GM12878 (cell line): ENCODE results near the gene CFAP99. TPM values are rescaled to one million over a fixed set of nuclear protein-coding genes. Genes with fewer than 3 reads are reported as not detected.

Experiments
- ATAC-seq: fragments of 200-7000 bp; cut with Tn5 transposase; 3 replicates; pipeline ENCODE4 v1.9.1; 2020; ENCODE audit warnings: mild to moderate bottlenecking, moderate library complexity
- BruUV-seq: library from RNA; stranded (reverse); fragments of 400-500 nt; replicated peaks from 2 replicates; lab custom pipeline; 2021; lab: Mats Ljungman, UMichigan
- CTCF ChIA-PET: fragments of 300-600 bp; sonication (Branson Sonifier 250); formaldehyde crosslinking; extraction: SDS; loops from one replicate; lab custom pipeline; 2021; ENCODE audit warnings: inconsistent platforms; lab: Yijun Ruan, JAX
- POLR2A ChIA-PET: fragments of 350-600 bp; formaldehyde crosslinking; extraction: SDS; loops from one replicate; lab custom pipeline; 2021; ENCODE audit warnings: inconsistent platforms; lab: Charles Lee
- RAD21 ChIA-PET: fragments of 300-600 bp; sonication (Branson Sonifier 250); formaldehyde crosslinking; loops from one replicate; lab custom pipeline; 2023; ENCODE audit warnings: antibody characterized with exemption; ENCODE audit not compliant: unreplicated experiment; lab: Charles Lee
- SMC1A ChIA-PET: fragments of 300-600 bp; sonication (Branson Sonifier 250); formaldehyde crosslinking; loops from one replicate; lab custom pipeline; 2023; ENCODE audit not compliant: unreplicated experiment, uncharacterized antibody; lab: Charles Lee
- DNase-seq: peaks from one replicate; pipeline ENCODE4 v3.0.0-alpha.2; 2011; ENCODE audit warnings: low read depth, low spot score
- FAIRE-seq: peaks from 3 replicates; lab custom pipeline; 2011; peaks lifted over from hg19 to GRCh38; lab: Jason Lieb, UNC
- H2AFZ ChIP-seq: 2 replicates; pipeline ENCODE4 v1.6.0; 2011; ENCODE audit warnings: low read depth, low read length, control low read depth; ENCODE audit not compliant: control insufficient read depth
- H3K27ac ChIP-seq: 2 replicates; pipeline ENCODE4 v1.5.1; 2011; ENCODE audit warnings: control low read depth; ENCODE audit not compliant: control insufficient read depth, insufficient read depth
- H3K27me3 ChIP-seq, 2 experiments: replicated peaks in 1 of 2; 2 replicates each; pipeline versions ENCODE4 v1.6.0 to v1.6.1; 2011; ENCODE audit warnings: low read length in 1 of 2; ENCODE audit not compliant: control insufficient read depth in 2 of 2, insufficient read depth in 2 of 2
- H3K36me3 ChIP-seq, 2 experiments: 2 replicates each; pipeline ENCODE4 v1.5.1; 2011; ENCODE audit warnings: low read length in 1 of 2; ENCODE audit not compliant: control insufficient read depth in 2 of 2, insufficient read depth in 2 of 2
- H3K4me1 ChIP-seq: 2 replicates; pipeline ENCODE4 v1.6.1; 2011; ENCODE audit warnings: mild to moderate bottlenecking, low read length, moderate library complexity, mixed read lengths; ENCODE audit not compliant: control insufficient read depth, insufficient read depth
- H3K4me2 ChIP-seq: 2 replicates; pipeline ENCODE4 v1.6.0; 2011; ENCODE audit warnings: control low read depth; ENCODE audit not compliant: control insufficient read depth, insufficient read depth
- H3K4me3 ChIP-seq: fragments of 200-600 bp; sonication (generic); 2 replicates; pipeline ENCODE4 v1.5.1; 2016
- H3K79me2 ChIP-seq: 2 replicates; pipeline ENCODE4 v1.6.0; 2011; ENCODE audit warnings: low read length; ENCODE audit not compliant: control insufficient read depth, insufficient read depth
- H3K9ac ChIP-seq: 2 replicates; pipeline ENCODE4 v1.8.0; 2011; ENCODE audit warnings: low read length, control low read depth, mixed read lengths; ENCODE audit not compliant: control insufficient read depth, insufficient read depth
- H3K9me3 ChIP-seq: replicated peaks from 3 replicates; pipeline ENCODE4 v1.5.1; 2011; ENCODE audit warnings: mild to moderate bottlenecking, low read length; ENCODE audit not compliant: control insufficient read depth, insufficient read depth
- H4K20me1 ChIP-seq: 2 replicates; pipeline ENCODE4 v1.6.0; 2011; ENCODE audit not compliant: control insufficient read depth, insufficient read depth
- BHLHE40 ChIP-seq, 2 experiments: fragments of 450-650 bp in 1 of 2; IDR thresholded peaks; 2 replicates each; pipeline ENCODE4 v1.6.1; 2011 to 2017; ENCODE audit warnings: low read depth in 2 of 2, borderline replicate concordance in 1 of 2, improper control_type of control experiment in 1 of 2, low read length in 1 of 2, mild to moderate bottlenecking in 1 of 2
- CREM ChIP-seq: IDR thresholded peaks from 2 replicates; pipeline ENCODE4 v1.6.1; 2014; ENCODE audit warnings: antibody characterized with exemption, low read depth
- JUND ChIP-seq: IDR thresholded peaks from 2 replicates; pipeline ENCODE4 v1.6.1; 2012; ENCODE audit warnings: low read depth, mild to moderate bottlenecking, low read length, improper control_type of control experiment, moderate library complexity
- KAT2A ChIP-seq: conservative IDR thresholded peaks from 2 replicates; pipeline ENCODE4 v1.6.1; 2011; ENCODE audit warnings: low read depth, low read length; ENCODE audit not compliant: control insufficient read depth
- RBBP5 ChIP-seq: fragments of 200-600 bp; sonication (generic); conservative IDR thresholded peaks from 2 replicates; pipeline ENCODE4 v1.6.1; 2016
- SMAD5 ChIP-seq: IDR thresholded peaks from 2 replicates; pipeline ENCODE4 v1.6.1; 2016; ENCODE audit warnings: antibody characterized with exemption, low read depth
- SMARCA5 ChIP-seq: fragments of 450-650 bp; IDR thresholded peaks from 2 replicates; pipeline ENCODE4 v1.6.1; 2017; ENCODE audit warnings: mild to moderate bottlenecking
- WRNIP1 ChIP-seq: IDR thresholded peaks from 2 replicates; pipeline ENCODE4 v1.6.1; 2011; ENCODE audit warnings: low read depth, low read length, improper control_type of control experiment, borderline replicate concordance
- ZBED1 ChIP-seq: IDR thresholded peaks from 2 replicates; pipeline ENCODE4 v1.6.1; 2016; ENCODE audit warnings: borderline replicate concordance
- ZNF384 ChIP-seq: IDR thresholded peaks from 2 replicates; pipeline ENCODE4 v1.6.1; 2012; ENCODE audit warnings: low read depth, mild to moderate bottlenecking, low read length, improper control_type of control experiment, borderline replicate concordance
- ZNF622 ChIP-seq: fragments of 450-650 bp; IDR thresholded peaks from 2 replicates; pipeline ENCODE4 v1.6.1; 2017; ENCODE audit warnings: mild to moderate bottlenecking, inconsistent platforms
- WGBS: methylation state at CpG from one replicate; pipeline ENCODE4 v1.1.6; 2016; ENCODE audit warnings: low lambda C conversion rate; ENCODE audit not compliant: insufficient replicate concordance, insufficient coverage; ENCODE audit errors: missing lambda C conversion rate; 5-methylcytosine and 5-hydroxymethylcytosine counted together
- in situ Hi-C: fragments of 300-500 bp; cut with MboI; formaldehyde crosslinking; loops from 9 replicates; pipeline ENCODE4 v1.14.3; 2018; ENCODE audit warnings: mixed read lengths
- intact Hi-C: fragments of 100-400 bp; cut with micrococcal nuclease; formaldehyde crosslinking; loops from one replicate; pipeline ENCODE4 v1.14.2; 2022; ENCODE audit not compliant: unreplicated experiment
- polyA plus RNA-seq, 11 experiments: library from polyadenylated mRNA; depleted of rRNA in 4 of 11; unstranded in 6 of 11; stranded (reverse) in 5 of 11; fragments of >200 nt; fragmentation: Nextera tagmentation in 4 of 11; fragmentation: Illumina TruSeq in 1 of 11; extraction: Ambion mirVana in 4 of 11; extraction: Trizol in 1 of 11; gene quantifications; 1 replicate in 1 of 11; 2 replicates in 10 of 11; pipeline versions ENCODE4 v1.2.1 to v1.2.3, GENCODE V29; 2011 to 2016; ENCODE audit warnings: inconsistent platforms in 2 of 11, missing spikeins in 2 of 11, low read depth in 1 of 11
- total RNA-seq, 4 experiments: library from RNA; depleted of rRNA in 3 of 4; stranded (reverse); fragments of >200 nt in 3 of 4; fragmentation: Illumina TruSeq in 1 of 4; extraction: Trizol in 1 of 4; gene quantifications; 2 replicates each; pipeline versions ENCODE4 v1.2.1 to v1.2.3, GENCODE V29; 2013 to 2021
- TF ChIP-seq, protein P1 (sequence below): IDR thresholded peaks from 2 replicates; pipeline ENCODE4 v1.6.1; 2011; ENCODE audit warnings: borderline replicate concordance, low read depth, mild to moderate bottlenecking, moderate library complexity, low read length; ENCODE audit not compliant: insufficient read depth, poor library complexity, severe bottlenecking

The CFAP99 gene
- total and polyA plus RNA-seq, 10 of the 15 experiments (the other 5 are each of a cell fraction or from before 2014, with no cell fraction given) = not detected

GRCh38 chr4:2370597-2371320 lies 48.0 kb upstream of the CFAP99 start:
- intact Hi-C loops = no loop called here
- SMC1A ChIA-PET = no interaction called here
- Histone ChIP-seq H2AFZ (no peak overlapping the region), H3K4me1 (no peaks in the 10 kb centered on the region), H3K36me3 (no peaks in the 10 kb centered on the region), H3K4me2 (no peak overlapping the region)
- in situ Hi-C loops = no loop called here
- DNase-seq = no peak
- no TSS peak for BruUV-seq
- no peak for TF ChIP-seq SMAD5
- TF ChIP-seq WRNIP1 = no peak
- no peak for TF ChIP-seq CREM
- TF ChIP-seq KAT2A = no peak
- TF ChIP-seq ZNF384 = no peak
- no peak for TF ChIP-seq JUND
- TF ChIP-seq RBBP5 = no peak
- TF ChIP-seq ZBED1 = no peak
- TF ChIP-seq, protein P1, sequence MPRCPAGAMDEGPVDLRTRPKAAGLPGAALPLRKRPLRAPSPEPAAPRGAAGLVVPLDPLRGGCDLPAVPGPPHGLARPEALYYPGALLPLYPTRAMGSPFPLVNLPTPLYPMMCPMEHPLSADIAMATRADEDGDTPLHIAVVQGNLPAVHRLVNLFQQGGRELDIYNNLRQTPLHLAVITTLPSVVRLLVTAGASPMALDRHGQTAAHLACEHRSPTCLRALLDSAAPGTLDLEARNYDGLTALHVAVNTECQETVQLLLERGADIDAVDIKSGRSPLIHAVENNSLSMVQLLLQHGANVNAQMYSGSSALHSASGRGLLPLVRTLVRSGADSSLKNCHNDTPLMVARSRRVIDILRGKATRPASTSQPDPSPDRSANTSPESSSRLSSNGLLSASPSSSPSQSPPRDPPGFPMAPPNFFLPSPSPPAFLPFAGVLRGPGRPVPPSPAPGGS = no peak
- no peak for TF ChIP-seq ZNF622
- no peak for TF ChIP-seq BHLHE40 (IDR thresholded peaks at IDR 0.05; ENCODE audit: borderline replicate concordance in 1 of 2, low read depth in 2 of 2, low read length in 1 of 2)
- TF ChIP-seq SMARCA5 = no peak
- TF ChIP-seq, all 136 proteins: peak for 0
- Histone ChIP-seq H4K20me1 (no peaks in the 10 kb centered on the region), H3K79me2 (no peaks in the 10 kb centered on the region), H3K9ac (no peak overlapping the region), H3K4me3 (no peak overlapping the region), H3K27ac (no peak overlapping the region), H3K27me3 (no peaks in the 10 kb centered on the region), H3K9me3 (peaks cover 1% of the 10 kb centered on the region; the same call in 1 of the 3 replicates)
- FAIRE-seq (no peak), ATAC-seq (no peak)
- ChIA-PET RAD21 (no interaction called here), CTCF (interaction anchor here (0.7 kb wide), 1 partner anchor 555 kb away, joined by 4 read pairs; no protein-coding TSS in a partner anchor), POLR2A (no interaction called here)
- WGBS = 56% methylated on average over 26 of the region's 26 CpGs
